ENCODE results near the gene DDA1.
A peak's percentile ranks its signal among the peaks of the same experiment; 100 is the strongest.
"Not testable (repeated sequence)": the region's sequence is repeated elsewhere in the genome, so short reads cannot be mapped to it uniquely, and the experiment has no call there.

Gene DDA1

GRCh38 chr19:17309198-17309964, at the start of gene DDA1:
Gene DDA1 (plus strand): TSS chr19:17309563. CDS start chr19:17309655, 92 bp downstream.
- DNase-seq, result peak; percentile 99

DNA sequence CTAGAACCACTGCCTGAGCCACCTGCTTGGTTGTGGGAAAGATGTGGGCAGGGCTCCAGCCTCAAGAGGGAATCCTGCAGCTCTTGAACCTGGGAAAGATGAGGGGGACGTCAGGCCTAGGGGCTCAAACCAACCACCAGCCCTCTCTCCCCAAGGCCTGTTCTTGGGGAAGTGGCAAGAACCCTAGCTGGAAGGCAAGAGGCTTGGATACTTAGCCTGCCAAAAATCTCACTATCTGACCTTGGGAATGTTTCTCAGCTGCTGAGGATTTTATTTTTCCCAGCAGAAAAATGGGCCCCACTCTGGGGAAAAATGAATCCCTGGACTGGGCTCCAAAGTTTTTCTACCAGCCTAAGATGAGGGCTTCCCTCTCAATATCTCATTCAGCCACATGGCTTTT, 49.4 kb upstream of the DDA1 start:
- no peak for DNase-seq

GRCh38 chr19:17260842-17261325, 48.5 kb upstream of the DDA1 start:
- DNase-seq, result peak; percentile 78

GRCh38 chr19:17262557-17262956, 46.8 kb upstream of the DDA1 start:
- DNase-seq, result no peak

DNA sequence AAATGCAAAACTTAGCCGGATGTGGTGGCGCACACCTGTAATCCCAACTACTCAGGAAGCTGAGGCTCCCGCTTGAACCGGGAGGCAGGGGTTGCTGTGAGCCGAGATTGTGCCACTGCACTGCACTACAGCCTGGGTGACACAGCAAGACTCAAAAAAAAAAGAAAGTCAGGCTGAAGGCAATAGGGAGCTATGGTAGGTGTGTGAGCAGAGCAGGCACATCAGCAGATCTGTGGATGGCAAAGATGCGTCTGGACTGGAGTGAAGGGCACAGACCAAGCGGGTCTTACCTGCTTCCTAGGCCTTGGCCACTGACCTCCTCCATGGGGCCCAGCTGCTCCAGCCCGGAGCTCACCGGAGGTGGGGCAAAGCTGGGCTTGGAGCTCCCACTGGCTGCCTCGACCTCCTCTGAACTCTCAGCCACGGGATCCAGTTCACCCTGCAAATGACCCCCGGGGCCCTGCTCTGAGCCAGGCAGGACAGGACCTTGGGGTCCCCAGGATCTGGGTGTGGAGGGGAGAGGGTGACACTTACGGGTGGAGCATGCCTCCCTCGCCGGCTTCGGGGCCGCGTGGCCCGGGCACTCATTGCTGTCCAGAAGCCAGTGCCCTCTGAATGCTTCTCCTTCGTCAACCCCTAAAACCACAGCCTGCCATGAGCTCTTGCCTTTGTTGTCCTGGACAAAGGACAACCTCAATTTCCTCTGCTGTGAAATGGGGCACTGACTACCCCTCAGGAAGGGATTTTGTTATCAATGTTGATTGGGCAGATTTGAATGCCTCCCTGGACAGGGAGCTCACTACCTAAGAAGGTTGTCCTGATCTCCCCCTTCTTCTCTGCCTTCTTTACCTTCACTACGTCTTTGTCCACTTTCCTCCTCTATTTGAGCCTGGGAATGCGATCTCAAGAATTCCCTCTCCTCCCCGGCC, 45.4 kb upstream of the DDA1 start:
- no peak for DNase-seq

DNA sequence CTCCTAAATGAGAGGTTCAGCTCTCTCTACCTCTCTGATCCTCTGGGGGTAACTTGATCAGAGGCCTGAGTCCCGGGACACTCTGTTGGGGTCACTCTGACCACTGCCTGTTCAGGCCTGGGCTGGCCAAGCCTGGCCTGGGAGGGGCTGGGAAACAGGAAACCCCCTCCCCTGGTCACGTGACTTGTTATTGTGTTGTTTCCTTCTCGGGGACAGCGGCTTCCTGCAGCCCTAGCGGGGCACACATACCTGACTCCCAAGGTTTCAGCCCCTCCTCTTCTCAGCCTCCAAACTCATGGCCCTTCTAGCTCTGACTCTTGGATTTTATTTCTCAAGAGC, 44.8 kb upstream of the DDA1 start, which contains the start of gene USHBP1:
TSS of gene USHBP1 (minus strand) at position 105 of the 339 bp plus-strand sequence. CDS start 446 bp downstream, outside the sequence.
- DNase-seq, result no peak

- no peak for DNase-seq
Observed at GRCh38 chr19:17266026-17266425, 43.3 kb upstream of the DDA1 start.

DNA sequence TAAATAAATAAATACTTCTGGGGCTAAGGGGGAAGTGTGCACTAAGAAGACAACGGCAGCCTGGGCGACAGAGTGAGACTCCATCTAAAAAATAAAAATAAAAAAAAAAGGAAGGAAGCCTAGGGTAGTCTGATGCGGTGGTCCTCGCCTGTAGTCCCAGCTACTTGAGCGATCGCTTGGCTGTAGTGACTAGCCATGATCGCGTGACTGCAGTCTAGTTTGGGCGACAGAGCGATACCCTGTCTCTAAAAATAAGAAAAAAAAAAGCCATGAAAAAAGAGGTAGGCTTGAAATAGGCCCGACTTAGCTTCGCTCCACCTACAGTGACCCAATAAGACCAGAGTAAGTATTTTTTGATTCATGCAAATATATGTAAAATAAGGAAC, 42.8 kb upstream of the DDA1 start:
- no peak for DNase-seq

- DNase-seq, result peak; percentile 95
Observed at GRCh38 chr19:17266975-17267788, 42.2 kb upstream of the DDA1 start, which contains the start of gene BABAM1. Gene BABAM1 (plus strand): TSS chr19:17267443. CDS start chr19:17268807, 1,364 bp downstream.

GRCh38 chr19:17268754-17269153, 40.6 kb upstream of the DDA1 start:
- DNase-seq, result no peak

- not testable (repeated sequence) for DNase-seq
Observed at GRCh38 chr19:17274892-17275291, 34.5 kb upstream of the DDA1 start.

DNA sequence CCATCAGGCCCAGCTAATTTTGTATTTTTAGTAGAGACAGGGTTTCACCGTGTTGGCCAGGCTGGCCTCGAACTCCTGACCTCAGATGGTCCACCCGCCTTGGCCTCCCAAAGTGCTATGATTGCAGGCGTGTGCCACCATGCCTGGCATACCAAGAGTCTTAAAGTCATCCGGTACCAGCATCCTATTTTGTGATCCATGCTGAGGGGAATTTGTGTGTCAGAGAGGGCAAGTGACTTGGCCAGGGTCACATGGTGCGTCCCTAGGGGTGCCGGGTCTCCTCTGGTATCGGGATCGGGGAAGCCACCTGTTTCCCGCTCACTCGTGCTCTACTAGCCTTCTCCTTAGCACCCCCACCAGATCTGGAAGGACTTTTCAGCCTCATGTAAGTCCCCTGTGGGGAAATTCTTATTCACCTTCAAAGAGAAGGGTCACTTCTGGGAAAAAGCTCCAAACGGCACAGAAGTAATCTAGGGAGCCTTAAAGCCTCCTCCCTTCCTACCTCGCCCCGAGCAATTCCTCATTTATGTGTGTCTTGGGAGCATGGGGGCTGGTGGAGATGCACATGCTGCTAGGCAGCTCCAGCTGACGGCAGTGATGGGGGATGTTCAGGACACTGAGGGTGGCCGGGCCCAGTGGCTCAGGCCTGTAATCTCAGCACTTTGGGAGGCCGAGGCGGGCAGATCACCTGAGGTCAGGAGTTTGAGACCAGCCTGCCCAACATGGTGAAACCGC, 33.8 kb upstream of the DDA1 start:
- no peak for DNase-seq

DNA sequence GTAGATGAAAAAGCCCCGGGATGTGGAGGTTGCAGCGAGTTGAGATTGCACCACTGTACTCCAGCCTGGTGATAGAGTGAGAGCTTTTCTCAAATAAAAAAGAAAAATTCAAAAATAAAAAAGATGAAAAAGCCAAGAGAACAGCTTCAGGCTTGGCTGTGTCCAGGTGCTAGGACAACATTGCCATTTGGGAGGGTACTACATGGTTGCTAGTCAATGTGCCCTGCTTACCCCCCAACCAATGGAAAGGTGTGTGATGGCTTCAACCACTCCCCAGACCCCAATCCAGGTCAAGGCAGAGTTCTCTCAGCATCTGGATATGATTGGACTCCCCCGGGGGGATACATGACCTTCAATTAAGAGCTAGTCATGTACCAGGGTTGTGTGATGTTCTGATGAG, 29.9 kb upstream of the DDA1 start:
- DNase-seq, result no peak

- DNase-seq, result no peak
Observed at GRCh38 chr19:17281391-17282304, 27.7 kb upstream of the DDA1 start, which contains the start of gene ANKLE1. Gene ANKLE1 (plus strand): TSS chr19:17281901. CDS start chr19:17281921, 20 bp downstream.

DNA sequence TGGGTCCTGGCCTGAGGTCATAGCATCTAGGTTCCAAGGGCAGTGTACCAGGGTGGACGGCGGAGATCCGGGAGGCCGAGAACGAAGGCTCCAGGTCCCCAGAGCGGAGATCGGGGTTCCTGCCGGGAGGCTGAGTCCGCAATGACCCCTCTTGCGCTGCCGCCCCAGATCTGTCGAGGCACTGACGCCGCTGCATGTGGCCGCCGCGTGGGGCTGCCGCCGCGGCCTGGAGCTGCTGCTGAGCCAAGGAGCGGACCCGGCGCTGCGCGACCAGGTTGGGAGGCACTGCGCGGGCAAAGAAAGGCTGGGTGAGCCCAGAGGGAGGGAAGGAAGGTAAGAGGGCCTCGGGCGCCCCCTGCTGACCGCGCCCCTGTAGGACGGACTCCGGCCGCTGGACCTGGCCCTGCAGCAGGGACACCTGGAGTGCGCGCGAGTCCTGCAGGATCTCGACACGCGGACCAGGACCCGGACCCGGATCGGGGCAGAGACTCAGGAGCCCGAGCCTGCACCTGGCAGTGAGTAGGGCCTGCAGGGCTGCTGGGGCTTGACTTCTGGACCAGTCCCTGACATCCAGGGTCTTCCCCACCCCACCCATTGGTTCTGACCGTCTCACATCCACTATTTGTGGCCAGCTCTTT, 26.8 kb upstream of the DDA1 start:
- DNase-seq, result peak; percentile 23

DNA sequence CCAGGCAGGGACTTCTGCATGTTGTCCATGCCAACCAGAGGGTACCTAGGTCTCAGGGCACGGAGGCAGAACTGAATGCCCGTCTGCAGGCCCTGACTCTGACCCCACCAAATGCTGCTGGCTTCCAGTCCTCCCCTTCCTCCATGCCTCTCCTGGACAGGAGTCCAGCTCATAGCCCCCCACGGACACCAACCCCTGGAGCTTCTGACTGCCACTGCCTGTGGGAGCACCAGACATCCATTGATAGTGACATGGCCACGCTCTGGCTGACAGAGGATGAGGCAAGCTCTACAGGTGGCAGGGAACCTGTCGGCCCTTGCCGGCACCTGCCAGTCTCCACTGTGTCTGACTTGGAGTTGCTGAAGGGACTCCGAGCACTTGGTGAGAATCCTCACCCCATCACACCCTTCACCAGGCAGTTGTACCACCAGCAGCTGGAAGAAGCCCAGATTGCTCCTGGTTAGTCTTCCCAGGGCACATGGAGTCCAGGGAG, 25.8 kb upstream of the DDA1 start:
- no peak for DNase-seq

DNA sequence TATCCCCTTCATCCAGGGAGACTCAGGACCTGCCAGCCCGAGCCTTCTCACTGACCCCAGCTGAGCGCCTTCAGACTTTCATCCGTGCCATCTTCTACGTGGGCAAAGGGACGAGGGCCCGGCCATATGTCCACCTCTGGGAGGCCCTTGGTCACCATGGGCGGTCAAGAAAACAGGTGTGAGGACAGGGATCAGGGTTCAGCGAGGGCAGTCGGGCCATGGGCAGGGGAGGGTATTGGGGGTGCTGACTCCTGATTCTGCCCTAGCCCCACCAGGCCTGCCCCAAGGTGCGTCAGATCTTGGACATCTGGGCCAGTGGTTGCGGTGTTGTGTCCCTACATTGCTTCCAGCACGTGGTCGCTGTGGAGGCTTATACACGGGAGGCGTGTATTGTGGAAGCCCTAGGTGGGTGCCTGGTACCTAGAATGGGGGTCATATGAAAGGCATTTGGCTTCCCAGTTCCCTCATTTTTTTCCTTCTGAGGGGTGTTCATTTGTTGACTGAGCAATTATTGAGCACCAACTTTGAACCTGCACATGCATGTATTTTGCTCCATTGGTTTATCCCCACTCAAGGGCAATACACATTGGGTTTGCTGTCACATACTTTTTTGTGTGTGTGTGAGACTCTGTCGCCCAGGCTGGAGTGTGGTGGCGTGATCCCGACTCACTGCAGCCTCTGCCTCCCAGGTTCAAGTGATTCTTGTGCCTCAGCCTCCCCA, 23.8 kb upstream of the DDA1 start:
- no peak for DNase-seq

DNA sequence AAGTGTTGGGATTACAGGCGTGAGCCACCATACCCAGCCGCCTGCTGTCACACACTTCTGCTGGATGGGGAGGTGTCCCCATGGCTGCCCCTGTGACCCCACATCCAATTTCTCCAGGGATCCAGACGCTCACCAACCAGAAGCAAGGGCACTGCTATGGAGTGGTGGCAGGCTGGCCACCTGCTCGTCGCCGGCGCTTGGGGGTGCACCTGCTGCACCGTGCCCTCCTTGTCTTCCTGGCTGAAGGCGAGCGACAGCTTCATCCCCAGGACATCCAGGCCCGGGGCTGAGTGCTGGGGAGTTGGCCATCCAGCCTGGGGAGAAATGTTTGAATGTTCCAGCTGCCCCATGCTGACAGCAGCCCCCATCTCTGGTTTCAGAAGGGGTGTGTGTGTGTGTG, 23.1 kb upstream of the DDA1 start:
- no peak for DNase-seq

DNA sequence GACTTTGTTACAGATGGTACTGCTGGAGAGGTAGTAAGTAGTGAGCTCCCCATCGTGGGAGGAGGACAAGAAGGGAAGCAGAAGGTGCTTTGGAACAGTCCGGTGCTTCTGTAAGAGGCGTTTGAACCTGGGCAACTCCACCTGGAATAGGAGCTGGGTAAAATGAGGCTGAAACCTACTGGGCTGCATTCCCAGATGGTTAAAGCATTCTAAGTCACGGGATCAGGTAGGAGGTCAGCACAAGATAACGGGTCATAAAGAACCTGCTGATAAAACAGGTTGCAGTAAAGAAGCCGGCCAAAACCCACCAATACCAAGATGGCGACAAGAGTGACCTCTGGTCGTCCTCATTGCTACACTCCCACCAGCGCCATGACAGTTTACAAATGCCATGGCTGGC, 22.6 kb upstream of the DDA1 start:
- no peak for DNase-seq
